RWPE1 (cell line): ENCODE measurements around the gene ESYT2.

Experiments
- CTCF ChIA-PET: fragments of 350-600 bp; sonication (Branson Sonifier 250); formaldehyde crosslinking; extraction: SDS; loops from one replicate; lab custom pipeline; 2021; lab: Yijun Ruan, JAX
- POLR2A ChIA-PET: fragments of 400-600 bp; formaldehyde crosslinking; extraction: SDS; loops from one replicate; lab custom pipeline; 2020; ENCODE audit warnings: antibody characterized with exemption; ENCODE audit not compliant: low non-redundant PET; lab: Yijun Ruan, JAX
- DNase-seq: peaks from one replicate; pipeline ENCODE4 v3.0.0; 2012; ENCODE audit warnings: low spot score
- H3K27ac ChIP-seq: fragments of 450-650 bp; 2 replicates; pipeline ENCODE4 v1.5.1; 2017
- CTCF ChIP-seq: fragments of 450-650 bp; conservative IDR thresholded peaks from 2 replicates; pipeline ENCODE4 v1.5.1; 2017; ENCODE audit warnings: low read depth, mild to moderate bottlenecking

The ESYT2 gene

GRCh38 chr7:158776474-158776873 lies 52.8 kb downstream of the ESYT2 start:
- TF ChIP-seq CTCF, result no peak
- DNase-seq, result no peak
- no peak overlapping the region for H3K27ac ChIP-seq
- ChIA-PET POLR2A (interaction anchor here (0.5 kb wide), 1 partner anchor 10 kb away, joined by 3 read pairs; no protein-coding TSS in a partner anchor), CTCF (interaction anchor here (0.6 kb wide), 1 partner anchor 51 kb away, joined by 4 read pairs; no protein-coding TSS in a partner anchor)

- TF ChIP-seq CTCF, result no peak
- no peak for DNase-seq
- POLR2A ChIA-PET, result no interaction called here
- CTCF ChIA-PET, result no interaction called here
- H3K27ac ChIP-seq, result no peak overlapping the region
These were observed 54.4 kb downstream of the ESYT2 start for GRCh38 chr7:158774952-158775351.

GRCh38 chr7:158772916-158773315 lies 56.4 kb downstream of the ESYT2 start:
- ChIA-PET CTCF (no interaction called here), POLR2A (no interaction called here)
- TF ChIP-seq CTCF, result no peak
- DNase-seq, result no peak
- no peak overlapping the region for H3K27ac ChIP-seq

GRCh38 chr7:158771213-158771834 lies 58.0 kb downstream of the ESYT2 start:
- ChIA-PET POLR2A (no interaction called here), CTCF (interaction anchor here (0.7 kb wide), 1 partner anchor 220 kb away, joined by 3 read pairs; no protein-coding TSS in a partner anchor)
- no peak for TF ChIP-seq CTCF
- DNase-seq, result no peak
- no peak overlapping the region for H3K27ac ChIP-seq

GRCh38 chr7:158767707-158768106 lies 61.6 kb downstream of the ESYT2 start:
- H3K27ac ChIP-seq, result no peak overlapping the region
- ChIA-PET POLR2A (no interaction called here), CTCF (no interaction called here)
- no peak for TF ChIP-seq CTCF
- DNase-seq, result no peak

GRCh38 chr7:158766570-158767281 lies 62.6 kb downstream of the ESYT2 start:
- no peak for DNase-seq
- H3K27ac ChIP-seq, result no peak overlapping the region
- POLR2A ChIA-PET, result interaction anchor here (0.6 kb wide), 2 partner anchors 10 to 58 kb away, joined by 3 read pairs; no protein-coding TSS in a partner anchor
- CTCF ChIA-PET, result interaction anchor here (0.6 to 0.7 kb wide), 2 partner anchors 9 to 62 kb away, joined by 3 to 5 read pairs; partner anchors contain the start of gene NCAPG2
- no peak for TF ChIP-seq CTCF
